HPDE6-E6E7 (cell line): Measurements from ENCODE around the gene TAAR1.
"Not testable (repeated sequence)": the region's sequence is repeated elsewhere in the genome, so short reads cannot be mapped to it uniquely, and the experiment has no call there.

Experiments
- DNase-seq: peaks from one replicate; pipeline ENCODE4 v3.0.0; 2011; ENCODE audit warnings: missing footprints; ENCODE audit errors: extremely low spot score

Gene TAAR1

GRCh38 chr6:132661906-132662305, 2.9 kb upstream of the TAAR1 start:
- DNase-seq: no peak

- DNase-seq: no peak
Observed at GRCh38 chr6:132651062-132651461, 7.9 kb downstream of the TAAR1 start.

GRCh38 chr6:132650429-132650828, 8.6 kb downstream of the TAAR1 start:
- DNase-seq: no peak

- no peak for DNase-seq
Observed at GRCh38 chr6:132648828-132649227, 10.2 kb downstream of the TAAR1 start.

- DNase-seq: peak; percentile 48
Observed at GRCh38 chr6:132648356-132648755, 10.6 kb downstream of the TAAR1 start.

GRCh38 chr6:132643547-132643946, 15.4 kb downstream of the TAAR1 start:
- DNase-seq: no peak

GRCh38 chr6:132637135-132637534, 21.8 kb downstream of the TAAR1 start:
- DNase-seq: not testable (repeated sequence)

GRCh38 chr6:132635906-132636305, 23.1 kb downstream of the TAAR1 start:
- DNase-seq: not testable (repeated sequence)

GRCh38 chr6:132635288-132635687, 23.7 kb downstream of the TAAR1 start:
- DNase-seq: not testable (repeated sequence)

- DNase-seq: no peak
Observed at GRCh38 chr6:132634796-132635195, 24.2 kb downstream of the TAAR1 start.

- no peak for DNase-seq
Observed at GRCh38 chr6:132633362-132633761, 25.6 kb downstream of the TAAR1 start.

GRCh38 chr6:132624175-132624574, 34.8 kb downstream of the TAAR1 start, which contains the start of gene TAAR2:
Gene TAAR2 (minus strand): TSS chr6:132624275. CDS start chr6:132624275, 0 bp downstream.
- DNase-seq: no peak

- DNase-seq: no peak
Observed at GRCh38 chr6:132623106-132623845, 35.7 kb downstream of the TAAR1 start.

GRCh38 chr6:132616677-132617076, 42.3 kb downstream of the TAAR1 start:
- DNase-seq: no peak

GRCh38 chr6:132614554-132614953, 44.4 kb downstream of the TAAR1 start:
- DNase-seq: peak; percentile 54

- no peak for DNase-seq
Observed at GRCh38 chr6:132612449-132613108, 46.4 kb downstream of the TAAR1 start.

- DNase-seq: no peak
Observed at GRCh38 chr6:132611616-132612015, 47.4 kb downstream of the TAAR1 start.

GRCh38 chr6:132607544-132608233, 51.3 kb downstream of the TAAR1 start:
- DNase-seq: no peak

- DNase-seq: no peak
Observed at GRCh38 chr6:132604635-132605152, 54.3 kb downstream of the TAAR1 start.

GRCh38 chr6:132600900-132601299, 58.1 kb downstream of the TAAR1 start:
- DNase-seq: not testable (repeated sequence)

- peak; percentile 23 for DNase-seq
Observed at GRCh38 chr6:132598473-132598872, 60.5 kb downstream of the TAAR1 start.

GRCh38 chr6:132596201-132596600, 62.8 kb downstream of the TAAR1 start:
- DNase-seq: no peak
